Right lung (tissue), 5 donors: ENCODE results near the gene OR10H5. TPM values are rescaled to one million over a fixed set of nuclear protein-coding genes. Genes with fewer than 3 reads are reported as not detected.
"Not testable (repeated sequence)": the region's sequence is repeated elsewhere in the genome, so short reads cannot be mapped to it uniquely, and the experiment has no call there.

ENCODE experiments used
- DNase-seq, 2 donors: peaks; one replicate each; pipeline ENCODE4 v3.0.0-alpha.2; 2013
- polyA plus RNA-seq, 5 donors: library from polyadenylated mRNA; unstranded; fragments of 120-200 nt; gene quantifications; one replicate each; pipeline versions ENCODE4 v1.2.1 to v1.2.3, GENCODE V29; 2013; ENCODE audit warnings: inconsistent platforms in 1 of 5, low replicate concordance in 1 of 5; ENCODE audit not compliant: insufficient read length in 5 of 5, insufficient read depth in 1 of 5

Gene OR10H5
- polyA plus RNA-seq, 5 donors = 0.08 to 0.14 (median 0.12) TPM

GRCh38 chr19:15810335-15810734, 22.9 kb downstream of the OR10H5 start:
- no peak for DNase-seq

- no peak for DNase-seq
Observed at GRCh38 chr19:15811476-15811875, 24.0 kb downstream of the OR10H5 start.

- no peak for DNase-seq
Observed at GRCh38 chr19:15812060-15812722, 24.7 kb downstream of the OR10H5 start.

- DNase-seq = no peak
Observed at GRCh38 chr19:15813916-15814315, 26.5 kb downstream of the OR10H5 start.

- DNase-seq = no peak
Observed at GRCh38 chr19:15815306-15815705, 27.8 kb downstream of the OR10H5 start, which contains the start of gene OR10H1. OR10H1 (minus strand) TSS chr19:15815664; CDS start chr19:15808037, 7,627 bp downstream.

GRCh38 chr19:15820646-15821045, 33.2 kb downstream of the OR10H5 start:
- DNase-seq = no peak

GRCh38 chr19:15825753-15826152, 38.3 kb downstream of the OR10H5 start:
- DNase-seq = no peak

GRCh38 chr19:15828121-15828610, 40.7 kb downstream of the OR10H5 start:
- no peak for DNase-seq

- DNase-seq = not testable (repeated sequence)
Observed at GRCh38 chr19:15828611-15829305, 41.3 kb downstream of the OR10H5 start.

GRCh38 chr19:15829306-15829698, 41.8 kb downstream of the OR10H5 start:
- no peak for DNase-seq

- DNase-seq = no peak
Observed at GRCh38 chr19:15829786-15830185, 42.3 kb downstream of the OR10H5 start.

- no peak for DNase-seq
Observed at GRCh38 chr19:15831626-15832025, 44.2 kb downstream of the OR10H5 start.

- not testable (repeated sequence) for DNase-seq
Observed at GRCh38 chr19:15834232-15834631, 46.8 kb downstream of the OR10H5 start.

- not testable (repeated sequence) for DNase-seq
Observed at GRCh38 chr19:15835565-15836329, 48.3 kb downstream of the OR10H5 start.

- DNase-seq = peak; percentile 96 to 98
Observed at GRCh38 chr19:15836330-15837220, 49.1 kb downstream of the OR10H5 start.

GRCh38 chr19:15837221-15837731, 49.8 kb downstream of the OR10H5 start:
- no peak for DNase-seq

GRCh38 chr19:15838351-15838750, 50.9 kb downstream of the OR10H5 start:
- DNase-seq = no peak

- DNase-seq = not testable (repeated sequence)
Observed at GRCh38 chr19:15839888-15840287, 52.4 kb downstream of the OR10H5 start.

GRCh38 chr19:15840833-15841232, 53.4 kb downstream of the OR10H5 start:
- DNase-seq = no peak

- DNase-seq = no peak
Observed at GRCh38 chr19:15841875-15842569, 54.6 kb downstream of the OR10H5 start.
